ENCODE data around the gene ADAMTS15.

The ADAMTS15 gene

DNA sequence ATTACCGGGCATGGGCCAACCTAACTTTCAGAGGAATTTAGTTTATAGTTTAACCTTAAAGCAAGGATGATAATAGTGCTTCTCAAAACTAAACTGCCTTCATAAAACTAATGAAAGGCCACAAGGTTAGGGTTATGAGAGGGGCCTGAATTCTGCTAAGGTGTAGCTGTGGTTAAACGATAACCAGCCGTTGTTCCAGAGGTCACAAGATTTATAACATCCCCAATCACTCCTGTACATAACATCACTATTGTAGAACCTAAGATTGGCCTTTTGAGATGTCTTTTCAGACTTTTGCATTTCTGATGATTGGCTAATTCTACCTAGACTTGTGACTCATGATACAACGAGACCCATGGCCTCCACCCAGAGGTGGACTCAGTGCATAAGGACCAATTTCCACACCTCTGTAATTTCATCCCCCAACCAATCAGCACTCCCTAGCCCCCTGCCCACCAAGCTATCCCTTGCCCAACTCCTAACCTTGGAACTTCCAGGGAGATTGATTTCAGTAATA lies 69.8 kb downstream of the ADAMTS15 start:
- no peak for DNase-seq

DNA sequence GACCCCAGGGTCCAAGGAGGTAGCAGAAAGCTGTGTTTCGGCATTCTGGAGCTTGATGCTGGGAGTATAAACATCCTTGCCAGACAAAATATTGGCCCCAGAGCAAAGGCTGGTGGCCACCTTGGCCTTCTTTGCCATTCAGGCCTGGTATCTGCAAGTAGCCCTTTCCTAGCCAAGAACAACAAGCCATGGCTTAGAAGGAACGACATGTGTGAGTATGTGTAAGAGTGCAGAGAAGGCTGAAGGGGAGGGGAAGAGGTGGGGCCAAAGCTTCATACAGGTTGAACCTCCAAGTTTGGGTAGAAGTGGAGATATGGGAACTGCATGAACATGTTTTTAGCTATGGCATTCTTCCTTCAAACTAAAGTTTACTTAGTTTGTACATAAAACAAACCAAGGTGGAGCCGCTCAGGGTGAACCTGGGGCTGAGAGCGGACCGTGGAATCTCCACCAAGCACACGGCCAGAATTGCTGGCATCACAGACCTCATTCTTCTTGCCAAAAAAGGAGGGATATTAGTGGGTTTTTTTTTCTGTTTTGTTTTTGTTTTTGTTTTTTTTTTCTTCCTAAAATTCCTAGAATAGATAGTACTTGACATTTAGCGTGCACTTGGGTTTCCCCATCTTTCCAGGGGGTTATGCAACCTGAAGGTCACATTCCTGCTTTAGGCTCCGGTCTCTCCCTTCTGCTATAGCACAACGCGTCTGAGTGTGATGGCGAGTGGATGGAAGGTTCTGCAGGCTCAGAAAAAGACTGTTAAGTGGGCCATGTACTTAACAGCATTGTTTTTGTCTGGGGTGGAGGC lies 70.9 kb downstream of the ADAMTS15 start:
- DNase-seq = no peak

DNA sequence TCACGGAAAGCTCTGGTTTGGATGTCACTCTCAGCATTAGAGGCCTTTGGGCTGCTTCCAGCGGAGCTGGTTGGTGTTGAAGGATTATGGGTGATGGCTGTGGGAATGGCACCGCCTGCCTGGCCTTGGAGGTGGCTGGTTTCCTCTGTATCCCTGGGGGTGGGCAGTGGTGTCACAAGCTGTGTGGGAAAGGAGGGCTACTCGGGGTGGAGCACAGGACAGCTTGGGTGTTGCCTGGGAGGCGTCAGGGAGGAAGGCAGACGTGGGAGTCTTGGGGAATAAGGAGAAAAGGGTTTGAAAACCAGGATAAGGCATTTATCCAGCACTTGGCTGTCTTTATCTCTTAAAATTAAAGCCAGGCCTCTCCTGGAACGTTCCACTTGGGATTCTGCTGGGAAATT lies 71.8 kb downstream of the ADAMTS15 start:
- DNase-seq = no peak

DNA sequence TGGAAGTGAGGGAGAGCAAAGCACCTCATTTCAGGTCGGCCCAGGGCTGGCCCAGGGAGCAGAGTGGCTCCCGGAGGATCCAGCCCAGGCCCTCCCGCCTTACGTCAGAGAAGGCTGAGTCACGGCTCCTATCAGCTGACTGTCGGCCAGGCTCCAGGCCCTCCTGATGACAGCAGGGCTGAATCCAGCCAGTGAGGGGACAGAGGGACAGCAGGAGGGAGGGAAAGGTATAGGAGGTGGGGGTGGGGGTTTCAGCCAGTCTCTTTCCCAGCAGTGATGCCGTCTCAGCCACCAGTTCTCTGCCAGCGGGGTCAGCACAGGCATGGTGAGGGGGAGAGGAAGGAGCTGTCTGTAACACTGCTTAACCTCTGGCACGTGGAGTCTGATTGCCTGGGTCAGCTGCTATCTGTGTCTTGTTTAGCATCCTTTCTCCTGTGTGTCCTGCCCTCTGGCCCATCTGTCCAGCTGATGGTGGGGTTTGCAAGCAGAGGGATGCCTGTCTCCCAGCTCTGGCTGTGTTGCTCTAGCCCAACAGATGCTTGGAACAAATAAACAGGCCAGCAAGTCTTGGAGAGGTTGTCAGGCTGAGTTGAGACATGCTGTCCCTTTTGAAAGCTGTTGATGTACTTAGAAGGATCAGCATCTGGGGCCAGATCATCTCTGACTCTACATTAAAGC lies 74.0 kb downstream of the ADAMTS15 start:
- DNase-seq = no peak

DNA sequence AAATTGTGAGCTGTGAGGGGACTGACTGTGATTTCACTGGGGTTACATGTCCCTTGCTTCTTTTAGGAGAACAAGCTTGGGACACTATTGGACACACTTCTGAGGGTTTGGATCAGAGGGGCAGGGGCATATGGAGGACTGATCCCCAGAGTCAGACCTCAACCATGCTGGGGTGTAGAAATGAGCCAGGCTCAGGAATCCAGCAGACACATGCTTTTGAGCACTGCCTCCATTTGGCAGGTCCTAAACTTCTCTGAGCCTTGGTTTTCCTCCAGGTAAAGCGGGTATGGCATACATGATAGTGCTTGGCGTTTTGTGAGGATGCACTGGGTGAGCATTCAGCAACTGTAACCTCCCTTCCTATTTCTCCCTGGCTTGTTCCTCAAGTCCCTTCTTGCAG lies 74.7 kb downstream of the ADAMTS15 start:
- no peak for DNase-seq

DNA sequence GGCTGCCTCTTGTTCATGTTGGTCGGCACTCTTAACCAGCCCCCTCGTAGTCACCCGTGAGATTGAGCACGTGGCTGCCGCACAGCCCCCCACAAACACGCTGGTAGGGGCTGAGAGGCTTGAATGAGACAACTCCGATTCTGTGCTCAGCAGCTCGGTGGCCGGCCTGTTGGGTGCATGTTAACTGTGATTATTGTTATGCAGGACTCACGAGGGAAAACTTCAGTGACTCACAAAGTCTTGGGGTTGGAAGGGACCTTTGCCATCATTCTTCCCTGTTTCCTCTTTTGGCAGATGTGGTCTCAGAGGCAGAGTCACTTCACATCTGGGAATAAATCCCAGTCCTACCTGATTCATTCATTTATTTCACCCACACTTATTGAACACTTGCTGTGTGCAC lies 75.2 kb downstream of the ADAMTS15 start:
- DNase-seq = no peak

DNA sequence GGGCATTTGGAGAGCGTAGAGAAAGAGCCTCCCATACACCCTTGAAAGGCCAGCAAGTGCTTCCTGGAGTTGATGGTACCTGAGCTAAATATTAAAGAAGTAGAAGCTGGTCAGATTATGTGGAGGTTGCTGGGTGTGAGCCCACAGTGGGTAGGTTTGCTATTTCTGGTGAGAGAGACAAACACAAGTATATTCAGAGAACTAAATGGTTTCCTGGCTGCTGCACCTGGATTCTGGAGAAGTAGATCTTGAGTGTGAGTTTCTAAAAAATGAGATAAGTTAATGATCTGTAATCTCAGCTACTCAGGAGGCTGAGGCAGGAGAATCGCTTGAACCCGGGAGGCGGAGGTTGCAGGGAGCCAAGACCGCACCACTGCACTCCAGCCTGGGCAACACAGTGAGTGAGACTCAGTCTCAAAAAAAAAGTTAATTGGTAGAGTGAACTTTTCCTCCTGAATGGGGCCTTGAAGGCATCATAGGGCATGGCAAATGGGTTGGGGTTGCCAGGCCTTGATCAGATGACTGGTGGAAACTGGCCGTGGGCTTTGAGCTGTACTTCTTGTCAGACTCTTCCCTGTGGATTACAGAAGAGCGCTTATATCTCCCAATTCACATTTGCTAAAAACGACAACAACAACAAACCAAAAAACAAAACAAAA lies 75.8 kb downstream of the ADAMTS15 start:
- DNase-seq = no peak

DNA sequence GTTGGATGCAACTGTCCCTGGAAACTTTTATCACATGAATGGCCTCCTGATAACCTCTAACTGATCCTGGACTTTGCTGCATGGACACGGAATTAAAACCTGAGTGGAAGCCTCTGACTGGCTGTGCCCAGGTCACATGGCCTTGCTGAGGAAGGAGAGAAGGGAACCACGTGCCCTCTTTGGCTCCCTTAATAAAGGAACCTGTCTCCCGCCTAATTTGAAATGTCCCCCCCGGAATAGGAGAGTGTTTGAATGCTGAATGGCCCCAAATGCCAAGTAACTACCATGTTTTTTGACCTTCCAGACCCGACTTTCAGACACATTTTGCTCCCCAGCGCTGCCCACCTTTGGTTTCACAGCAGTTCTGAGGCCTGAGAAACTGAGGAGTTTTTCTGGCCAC lies 76.9 kb downstream of the ADAMTS15 start:
- no peak for DNase-seq
